Measurements from ENCODE around the gene MALRD1. TPM values are rescaled to one million over a fixed set of nuclear protein-coding genes. Genes with fewer than 3 reads are reported as not detected.

MALRD1 gene
- total and polyA plus RNA-seq, 2 of the 8 experiments (the other 6 are each of a cell fraction or from before 2014, with no cell fraction given) = 0.32 to 0.35 TPM

GRCh38 chr10:19003341-19003740 lies 45.3 kb upstream of the MALRD1 start:
- H3K4ac ChIP-seq (replicated peaks; ENCODE audit: insufficient read length, low read depth, low read length) = no peak overlapping the region
- no peak overlapping the region for H4K5ac ChIP-seq (ENCODE audit: insufficient read length, low read depth, low read length)
- H2BK120ac ChIP-seq (replicated peaks; ENCODE audit: low read depth, low read length) = no peak overlapping the region

More at GRCh38 chr10:19003341-19003740, 45.3 kb upstream of the MALRD1 start:
- 98% methylated on average over 3 of the region's 3 CpGs; no CpG with 5 or more reads in 1 of the 2 experiments for WGBS, 2 experiments (ENCODE audit: extremely low coverage in 1 of 2, insufficient coverage in 1 of 2, insufficient read length in 1 of 2, insufficient replicate concordance in 2 of 2, low coverage in 1 of 2, low lambda C conversion rate in 2 of 2, missing lambda C conversion rate in 1 of 2)
- no peak overlapping the region for H4K91ac ChIP-seq (replicated peaks; ENCODE audit: insufficient read length, low read length)
- H3K23me2 ChIP-seq (ENCODE audit: low read depth, low read length) = no peaks in the 10 kb centered on the region
- no peak overlapping the region for H3K9ac ChIP-seq (replicated peaks in 1 of 4; ENCODE audit: extremely low read depth in 1 of 4, low read depth in 3 of 4, low read length in 3 of 4)
- H3K27ac ChIP-seq (ENCODE audit: low read depth, low read length) = no peak overlapping the region
- no peaks in the 10 kb centered on the region for H3K36me3 ChIP-seq (ENCODE audit: control insufficient read depth in 2 of 4, insufficient read depth in 4 of 4, low read length in 3 of 4)
- H3K27me3 ChIP-seq (replicated peaks in 1 of 4; ENCODE audit: control insufficient read depth in 3 of 4, extremely low read depth in 1 of 4, insufficient read depth in 3 of 4, low read length in 3 of 4) = no peaks in the 10 kb centered on the region
- H2BK20ac ChIP-seq (ENCODE audit: low read length) = no peak overlapping the region
- no peak overlapping the region for H4K8ac ChIP-seq (ENCODE audit: extremely low read depth, insufficient read depth, low read length)
- H3K9me3 ChIP-seq (ENCODE audit: insufficient read depth in 2 of 2, low read depth in 1 of 2, low read length in 1 of 2) = no peaks in the 10 kb centered on the region
- no peaks in the 10 kb centered on the region for H3K79me1 ChIP-seq (ENCODE audit: low read depth, low read length)
- H4K20me1 ChIP-seq (replicated peaks in 1 of 2; ENCODE audit: control insufficient read depth in 1 of 2, insufficient read depth in 2 of 2, low read length in 2 of 2) = no peaks in the 10 kb centered on the region
- CTCF ChIA-PET (ENCODE audit: partially characterized antibody) = no interaction called here
- no peak overlapping the region for H3K56ac ChIP-seq (replicated peaks; ENCODE audit: insufficient read length, low read depth, low read length)
- FAIRE-seq (no peak), DNase-seq (ENCODE audit: low read depth in 1 of 2, low spot score in 2 of 2) (no peak)
- H2AK5ac ChIP-seq (ENCODE audit: low read depth, low read length) = no peak overlapping the region
- H2AFZ ChIP-seq (ENCODE audit: low read length) = no peak overlapping the region
- no peak overlapping the region for H3K18ac ChIP-seq (ENCODE audit: extremely low read depth, low read length)
- H3K23ac ChIP-seq (ENCODE audit: insufficient read length) = no peak overlapping the region
- no peak overlapping the region for H3K14ac ChIP-seq (ENCODE audit: insufficient read length)
- H3K79me2 ChIP-seq (ENCODE audit: control insufficient read depth in 1 of 2, insufficient read depth in 2 of 2, low read length in 2 of 2) = no peaks in the 10 kb centered on the region
- no peaks in the 10 kb centered on the region for H3K4me1 ChIP-seq (replicated peaks in 1 of 4; ENCODE audit: control insufficient read depth in 3 of 4, insufficient read depth in 4 of 4, low read length in 3 of 4)
- no peak overlapping the region for H2BK15ac ChIP-seq (ENCODE audit: low read length)
- no peak overlapping the region for H3K4me3 ChIP-seq (ENCODE audit: extremely low read depth in 1 of 4, insufficient read depth in 2 of 4, low read depth in 3 of 4, low read length in 4 of 4)
- no peak overlapping the region for H3K4me2 ChIP-seq (ENCODE audit: insufficient read depth in 1 of 2, low read depth in 2 of 2, low read length in 2 of 2)
- no peak overlapping the region for H2BK5ac ChIP-seq (ENCODE audit: low read depth, low read length)
- TF ChIP-seq CEBPB (IDR thresholded peaks at IDR 0.05; ENCODE audit: low read depth, low read length) (no peak), YY1 (IDR thresholded peaks at IDR 0.05; ENCODE audit: low read depth, low read length) (no peak), BACH1 (IDR thresholded peaks at IDR 0.05; ENCODE audit: low read length) (no peak), RBBP5 (IDR thresholded peaks at IDR 0.05; ENCODE audit: borderline replicate concordance, low read depth, low read length) (no peak), TBP (IDR thresholded peaks at IDR 0.05; ENCODE audit: low read depth, low read length) (no peak), SP1 (IDR thresholded peaks at IDR 0.05; ENCODE audit: low read depth, low read length) (no peak), JUND (IDR thresholded peaks at IDR 0.05; ENCODE audit: low read length) (no peak), SIN3A (conservative IDR thresholded peaks at IDR 0.05 in 1 of 2, IDR thresholded peaks at IDR 0.05 in 1 of 2; ENCODE audit: low read depth in 1 of 2, low read length in 2 of 2) (no peak)
- POLR2A ChIA-PET (ENCODE audit: partially characterized antibody) = no interaction called here
- H2BK12ac ChIP-seq (ENCODE audit: low read depth, low read length) = no peak overlapping the region
